Skeletal muscle satellite cell (primary cell): ENCODE results near the gene GAS2L2.

ENCODE experiments used
- H3K27me3 ChIP-seq: 2 replicates; pipeline ENCODE4 v1.7.0; 2013; ENCODE audit warnings: low read length; ENCODE audit not compliant: control insufficient read depth, insufficient read depth
- H3K36me3 ChIP-seq: 2 replicates; pipeline ENCODE4 v1.7.0; 2013; ENCODE audit warnings: mild to moderate bottlenecking, control low read depth, low read length; ENCODE audit not compliant: insufficient read depth
- H3K4me1 ChIP-seq: 2 replicates; pipeline ENCODE4 v1.7.0; 2013; ENCODE audit warnings: low read length; ENCODE audit not compliant: control insufficient read depth, insufficient read depth
- H3K4me2 ChIP-seq: 2 replicates; pipeline ENCODE4 v1.7.0; 2013; ENCODE audit warnings: mild to moderate bottlenecking, low read length
- H3K4me3 ChIP-seq: 2 replicates; pipeline ENCODE4 v1.7.0; 2013; ENCODE audit warnings: low read length
- H3K9ac ChIP-seq: 2 replicates; pipeline ENCODE4 v1.7.0; 2013; ENCODE audit warnings: mild to moderate bottlenecking, low read depth, low read length, moderate library complexity
- H3K9me3 ChIP-seq: replicated peaks from 2 replicates; pipeline ENCODE4 v1.7.0; 2013; ENCODE audit warnings: mild to moderate bottlenecking, control low read depth, low read length

GAS2L2 gene

GRCh38 chr17:35742896-35743477 lies 10.1 kb downstream of the GAS2L2 start:
- Histone ChIP-seq H3K4me3 (no peak overlapping the region), H3K36me3 (no peaks in the 10 kb centered on the region), H3K9me3 (no peaks in the 10 kb centered on the region), H3K4me2 (no peak overlapping the region), H3K27me3 (peaks cover 72% of the 10 kb centered on the region), H3K4me1 (peaks cover 4% of the 10 kb centered on the region), H3K9ac (no peak overlapping the region)

GRCh38 chr17:35742496-35742895 lies 10.5 kb downstream of the GAS2L2 start:
- Histone ChIP-seq H3K4me3 (no peak overlapping the region), H3K27me3 (peaks cover 72% of the 10 kb centered on the region), H3K4me2 (no peak overlapping the region)

DNA sequence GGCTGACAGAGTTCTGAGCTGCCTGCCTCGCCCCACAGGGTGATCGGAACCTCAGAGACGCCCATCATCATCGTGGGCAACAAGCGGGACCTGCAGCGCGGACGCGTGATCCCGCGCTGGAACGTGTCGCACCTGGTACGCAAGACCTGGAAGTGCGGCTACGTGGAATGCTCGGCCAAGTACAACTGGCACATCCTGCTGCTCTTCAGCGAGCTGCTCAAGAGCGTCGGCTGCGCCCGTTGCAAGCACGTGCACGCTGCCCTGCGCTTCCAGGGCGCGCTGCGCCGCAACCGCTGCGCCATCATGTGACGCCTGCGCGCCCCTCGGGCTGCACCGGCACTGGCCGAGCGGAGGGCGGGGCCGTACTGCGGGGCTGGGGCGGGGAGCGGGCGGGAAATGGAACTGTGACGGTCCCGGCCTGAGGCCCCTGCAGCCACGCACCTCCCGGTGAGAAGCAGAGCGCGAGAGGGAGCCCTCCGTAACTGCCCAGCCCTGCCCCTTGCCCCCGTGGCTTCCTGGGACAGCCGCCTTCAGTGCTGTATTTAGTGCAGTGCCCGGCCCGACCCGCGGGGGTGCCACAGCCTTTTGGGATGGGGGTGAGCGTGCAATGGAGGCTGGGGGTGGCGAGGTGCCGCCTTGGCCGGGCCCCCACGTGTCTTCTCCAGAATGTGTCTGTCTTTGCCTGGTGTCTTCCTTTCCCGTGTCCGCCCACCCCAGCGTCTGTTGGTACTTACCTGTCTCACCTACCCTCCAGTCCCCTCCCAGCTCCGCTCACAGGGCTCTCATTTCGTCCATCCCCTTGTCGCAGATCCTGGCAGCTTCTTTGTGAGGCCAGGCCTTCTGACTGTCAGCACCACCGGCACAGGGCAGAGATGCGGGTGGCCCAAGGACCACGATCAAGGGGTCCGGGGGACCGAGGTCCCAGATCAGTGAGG lies 11.8 kb downstream of the GAS2L2 start:
- H3K4me1 ChIP-seq, result peaks cover 4% of the 10 kb centered on the region
- H3K4me2 ChIP-seq, result peak overlapping the region; percentile 2
- H3K9ac ChIP-seq, result no peak overlapping the region
- H3K36me3 ChIP-seq, result no peaks in the 10 kb centered on the region
- peaks cover 72% of the 10 kb centered on the region for H3K27me3 ChIP-seq
- H3K9me3 ChIP-seq, result no peaks in the 10 kb centered on the region
- H3K4me3 ChIP-seq, result no peak overlapping the region

More at GRCh38 chr17:35742496-35742895, 10.5 kb downstream of the GAS2L2 start:
- Histone ChIP-seq H3K36me3 (no peaks in the 10 kb centered on the region), H3K9ac (no peak overlapping the region), H3K9me3 (no peaks in the 10 kb centered on the region), H3K4me1 (peaks cover 4% of the 10 kb centered on the region)

DNA sequence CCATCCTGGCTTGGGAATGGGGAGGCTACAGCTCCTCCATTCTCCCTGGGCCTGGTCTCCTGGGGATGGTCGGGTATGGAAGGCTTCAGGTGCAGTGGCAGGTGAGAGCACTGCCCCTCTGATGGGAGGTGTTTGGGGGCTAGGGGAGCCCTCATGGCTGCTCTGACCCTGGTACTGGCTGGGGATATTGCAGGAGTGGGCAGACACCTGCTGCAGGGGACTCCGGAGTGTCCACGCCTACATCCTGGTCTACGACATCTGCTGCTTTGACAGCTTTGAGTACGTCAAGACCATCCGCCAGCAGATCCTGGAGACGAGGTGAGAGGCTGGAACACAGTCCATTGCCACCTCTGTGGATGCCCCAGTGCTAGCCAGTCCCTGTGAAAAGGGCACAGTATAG lies 12.8 kb downstream of the GAS2L2 start:
- Histone ChIP-seq H3K9ac (no peak overlapping the region), H3K4me1 (peaks cover 4% of the 10 kb centered on the region), H3K9me3 (no peaks in the 10 kb centered on the region), H3K4me3 (no peak overlapping the region), H3K4me2 (no peak overlapping the region), H3K27me3 (peaks cover 62% of the 10 kb centered on the region), H3K36me3 (no peaks in the 10 kb centered on the region)

DNA sequence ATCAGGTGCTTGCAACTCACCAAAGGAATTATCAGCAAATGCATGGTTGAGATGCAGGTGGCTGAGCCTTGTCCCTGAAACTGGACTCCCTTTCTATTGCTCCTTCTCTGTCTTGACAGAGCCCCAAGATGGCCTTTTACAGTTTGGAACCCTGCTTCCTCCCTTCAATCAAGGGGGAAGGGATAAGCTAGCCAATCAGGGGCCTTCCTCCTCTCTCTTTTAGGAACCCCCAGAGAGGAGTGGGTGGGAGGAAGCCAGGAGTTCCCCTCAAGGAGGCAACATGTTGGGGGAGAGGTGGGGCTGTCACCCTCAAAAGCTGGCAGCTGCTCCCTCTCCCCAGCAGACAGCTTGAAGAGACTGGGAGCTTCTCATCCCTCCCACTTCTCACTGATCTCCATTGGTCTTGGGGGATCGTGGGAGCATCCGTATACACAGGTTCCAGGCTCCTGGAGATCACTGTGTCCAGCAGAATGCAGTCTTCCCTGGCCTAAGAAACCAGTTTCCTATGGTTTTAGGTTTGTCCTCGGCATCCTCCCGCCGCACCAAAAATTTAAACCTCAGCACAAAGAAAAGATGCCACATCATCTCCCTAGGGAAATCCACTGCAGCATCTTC lies 14.4 kb downstream of the GAS2L2 start:
- no peak overlapping the region for H3K4me3 ChIP-seq
- H3K4me1 ChIP-seq, result peaks cover 4% of the 10 kb centered on the region
- H3K27me3 ChIP-seq, result peaks cover 52% of the 10 kb centered on the region

GRCh38 chr17:35736236-35736635 lies 16.8 kb downstream of the GAS2L2 start:
- peaks cover 9% of the 10 kb centered on the region for H3K4me1 ChIP-seq
- H3K27me3 ChIP-seq, result peaks cover 37% of the 10 kb centered on the region
- H3K4me2 ChIP-seq, result no peak overlapping the region
- no peak overlapping the region for H3K9ac ChIP-seq
- no peaks in the 10 kb centered on the region for H3K9me3 ChIP-seq
- H3K36me3 ChIP-seq, result no peaks in the 10 kb centered on the region
- H3K4me3 ChIP-seq, result no peak overlapping the region

More for the DNA sequence above, 14.4 kb downstream of the GAS2L2 start:
- H3K36me3 ChIP-seq, result no peaks in the 10 kb centered on the region
- H3K9ac ChIP-seq, result no peak overlapping the region
- no peaks in the 10 kb centered on the region for H3K9me3 ChIP-seq
- H3K4me2 ChIP-seq, result no peak overlapping the region

DNA sequence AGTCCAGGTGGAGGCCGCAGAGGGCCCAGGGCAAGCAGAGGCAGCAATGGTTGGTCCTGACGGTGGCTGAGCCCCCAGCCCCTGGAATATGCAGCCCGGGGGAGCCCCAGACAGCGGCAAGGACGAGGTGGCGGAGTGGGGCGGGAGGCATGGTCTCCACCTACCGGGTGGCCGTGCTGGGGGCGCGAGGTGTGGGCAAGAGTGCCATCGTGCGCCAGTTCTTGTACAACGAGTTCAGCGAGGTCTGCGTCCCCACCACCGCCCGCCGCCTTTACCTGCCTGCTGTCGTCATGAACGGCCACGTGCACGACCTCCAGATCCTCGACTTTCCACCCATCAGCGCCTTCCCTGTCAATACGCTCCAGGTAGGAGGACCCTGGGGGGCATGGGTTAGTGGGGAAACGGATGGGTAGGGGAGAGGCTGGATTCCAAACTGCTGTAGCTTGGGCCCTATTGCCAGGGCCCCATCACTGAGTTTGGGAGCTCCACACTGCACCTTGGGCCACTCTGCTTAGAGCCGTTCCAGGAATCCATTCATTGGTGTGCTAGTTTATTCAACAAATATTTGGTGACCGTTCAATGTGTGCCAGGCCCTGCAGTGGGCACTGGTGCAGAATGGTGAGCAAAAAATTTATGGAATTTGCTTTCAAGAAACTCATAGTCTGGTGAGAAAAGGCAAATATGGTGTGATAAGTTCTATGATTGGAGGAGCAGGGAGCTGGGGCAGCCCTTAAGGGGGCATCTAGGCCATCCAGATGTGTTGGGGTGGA lies 17.8 kb downstream of the GAS2L2 start:
- H3K9me3 ChIP-seq, result no peaks in the 10 kb centered on the region
- H3K4me1 ChIP-seq, result peaks cover 10% of the 10 kb centered on the region
- H3K9ac ChIP-seq, result no peak overlapping the region
- H3K4me2 ChIP-seq, result no peak overlapping the region
- H3K36me3 ChIP-seq, result no peaks in the 10 kb centered on the region
- no peak overlapping the region for H3K4me3 ChIP-seq
- peaks cover 28% of the 10 kb centered on the region for H3K27me3 ChIP-seq

- Histone ChIP-seq H3K9me3 (no peaks in the 10 kb centered on the region), H3K36me3 (no peaks in the 10 kb centered on the region), H3K4me2 (no peak overlapping the region), H3K27me3 (peaks cover 19% of the 10 kb centered on the region), H3K4me1 (peaks cover 10% of the 10 kb centered on the region), H3K4me3 (no peak overlapping the region), H3K9ac (no peak overlapping the region)
These were observed 18.6 kb downstream of the GAS2L2 start for GRCh38 chr17:35734396-35734795.

DNA sequence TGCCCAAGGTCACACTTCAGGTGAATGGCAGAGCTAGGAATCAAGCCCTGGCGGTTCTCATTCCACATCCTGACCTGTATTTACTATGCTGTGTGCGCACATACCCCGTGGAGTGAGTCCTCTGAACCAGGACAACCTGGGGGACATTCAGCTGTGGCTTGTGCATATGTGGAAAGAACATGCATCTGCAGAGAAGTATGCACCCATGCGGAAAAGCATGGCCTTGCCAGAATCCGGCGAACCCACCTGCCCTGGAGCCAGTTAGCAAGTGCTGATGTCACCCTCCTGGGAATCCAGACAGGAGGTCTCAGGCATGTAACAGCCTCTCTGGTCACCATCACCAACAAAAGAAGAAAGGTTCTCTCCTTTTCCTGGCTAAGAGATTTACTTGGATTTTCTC lies 19.7 kb downstream of the GAS2L2 start:
- Histone ChIP-seq H3K4me2 (no peak overlapping the region), H3K9ac (no peak overlapping the region), H3K27me3 (peaks cover 9% of the 10 kb centered on the region), H3K4me3 (no peak overlapping the region), H3K36me3 (peaks cover under 1% of the 10 kb centered on the region), H3K4me1 (peaks cover 10% of the 10 kb centered on the region), H3K9me3 (no peaks in the 10 kb centered on the region)

GRCh38 chr17:35732806-35733136 lies 20.3 kb downstream of the GAS2L2 start:
- Histone ChIP-seq H3K9ac (no peak overlapping the region), H3K36me3 (peaks cover 6% of the 10 kb centered on the region), H3K4me3 (no peak overlapping the region), H3K27me3 (peaks cover 4% of the 10 kb centered on the region), H3K4me2 (no peak overlapping the region), H3K9me3 (no peaks in the 10 kb centered on the region), H3K4me1 (peaks cover 10% of the 10 kb centered on the region)
